ENCODE data around the gene SELENON.
A peak's percentile ranks its signal among the peaks of the same experiment; 100 is the strongest.

Gene SELENON

DNA sequence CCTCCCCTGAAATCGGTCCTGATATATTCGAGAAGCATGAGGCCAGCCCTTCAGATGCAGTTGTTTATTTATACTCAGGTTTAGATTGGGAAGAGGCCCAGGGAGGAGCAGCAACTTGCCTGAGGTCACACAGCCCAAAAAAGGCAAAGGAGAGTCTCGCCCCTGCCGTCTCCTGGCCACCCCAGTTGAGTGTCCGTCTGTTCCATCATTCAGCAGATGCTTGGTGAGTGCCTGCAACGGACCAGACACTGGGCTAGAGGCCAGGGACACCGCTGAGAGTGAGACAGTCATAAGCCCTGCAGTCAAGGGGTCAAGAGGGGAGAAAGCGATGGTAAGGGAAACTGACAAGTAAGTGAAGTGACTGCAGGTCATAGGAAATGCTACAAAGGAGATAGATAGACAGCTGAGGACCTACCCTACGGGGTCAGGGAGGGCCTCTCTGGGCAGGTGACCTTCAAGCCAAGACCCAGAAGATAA, 15.4 kb upstream of the SELENON start:
- no peak for DNase-seq (ENCODE audit: low read depth)
- no peak overlapping the region for H3K4me3 ChIP-seq (ENCODE audit: low read length)
- TF ChIP-seq, protein P1, sequence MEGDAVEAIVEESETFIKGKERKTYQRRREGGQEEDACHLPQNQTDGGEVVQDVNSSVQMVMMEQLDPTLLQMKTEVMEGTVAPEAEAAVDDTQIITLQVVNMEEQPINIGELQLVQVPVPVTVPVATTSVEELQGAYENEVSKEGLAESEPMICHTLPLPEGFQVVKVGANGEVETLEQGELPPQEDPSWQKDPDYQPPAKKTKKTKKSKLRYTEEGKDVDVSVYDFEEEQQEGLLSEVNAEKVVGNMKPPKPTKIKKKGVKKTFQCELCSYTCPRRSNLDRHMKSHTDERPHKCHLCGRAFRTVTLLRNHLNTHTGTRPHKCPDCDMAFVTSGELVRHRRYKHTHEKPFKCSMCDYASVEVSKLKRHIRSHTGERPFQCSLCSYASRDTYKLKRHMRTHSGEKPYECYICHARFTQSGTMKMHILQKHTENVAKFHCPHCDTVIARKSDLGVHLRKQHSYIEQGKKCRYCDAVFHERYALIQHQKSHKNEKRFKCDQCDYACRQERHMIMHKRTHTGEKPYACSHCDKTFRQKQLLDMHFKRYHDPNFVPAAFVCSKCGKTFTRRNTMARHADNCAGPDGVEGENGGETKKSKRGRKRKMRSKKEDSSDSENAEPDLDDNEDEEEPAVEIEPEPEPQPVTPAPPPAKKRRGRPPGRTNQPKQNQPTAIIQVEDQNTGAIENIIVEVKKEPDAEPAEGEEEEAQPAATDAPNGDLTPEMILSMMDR (IDR thresholded peaks at IDR 0.05; ENCODE audit: insufficient read depth, low read depth, low read length, missing control alignments): no peak

DNA sequence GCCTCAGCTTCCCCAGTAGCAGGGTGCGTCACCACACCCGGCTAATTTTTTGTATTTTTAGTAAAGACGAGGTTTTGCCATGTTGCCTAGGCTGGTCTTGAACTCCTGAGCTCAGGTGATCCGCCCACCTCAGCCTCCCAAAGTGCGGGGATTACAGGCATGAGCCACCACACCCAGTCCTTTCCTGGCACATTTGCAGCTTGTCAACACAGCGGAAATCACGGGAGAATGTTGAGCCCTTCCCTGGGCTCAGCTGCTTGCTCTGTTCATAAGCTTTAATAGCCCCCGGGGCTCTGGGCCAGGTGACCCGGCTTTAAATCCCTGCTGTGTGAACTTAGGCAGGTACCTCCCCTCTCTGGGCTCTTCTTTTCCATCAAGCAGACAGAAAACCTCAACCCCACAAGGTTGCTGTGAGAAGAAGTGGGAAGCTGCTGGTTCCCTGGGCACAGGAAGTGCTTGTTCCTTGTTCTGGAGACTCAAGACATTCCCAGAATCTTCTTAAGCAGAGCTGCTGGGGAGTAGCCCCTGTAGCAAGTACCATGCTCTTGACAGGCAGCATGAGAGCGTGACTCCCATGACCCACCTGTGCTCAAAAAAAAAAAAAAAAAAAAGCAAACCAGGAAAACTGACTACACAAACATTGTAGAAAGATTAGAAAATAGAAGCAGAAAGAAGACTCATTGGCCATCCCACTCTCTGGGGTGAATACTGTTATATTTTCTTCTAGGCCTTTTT, 14.5 kb upstream of the SELENON start:
- DNase-seq (ENCODE audit: low read depth): no peak
- TF ChIP-seq, protein P1 (IDR thresholded peaks at IDR 0.05; ENCODE audit: insufficient read depth, low read depth, low read length, missing control alignments): no peak
- H3K4me3 ChIP-seq (ENCODE audit: low read length): no peak overlapping the region

DNA sequence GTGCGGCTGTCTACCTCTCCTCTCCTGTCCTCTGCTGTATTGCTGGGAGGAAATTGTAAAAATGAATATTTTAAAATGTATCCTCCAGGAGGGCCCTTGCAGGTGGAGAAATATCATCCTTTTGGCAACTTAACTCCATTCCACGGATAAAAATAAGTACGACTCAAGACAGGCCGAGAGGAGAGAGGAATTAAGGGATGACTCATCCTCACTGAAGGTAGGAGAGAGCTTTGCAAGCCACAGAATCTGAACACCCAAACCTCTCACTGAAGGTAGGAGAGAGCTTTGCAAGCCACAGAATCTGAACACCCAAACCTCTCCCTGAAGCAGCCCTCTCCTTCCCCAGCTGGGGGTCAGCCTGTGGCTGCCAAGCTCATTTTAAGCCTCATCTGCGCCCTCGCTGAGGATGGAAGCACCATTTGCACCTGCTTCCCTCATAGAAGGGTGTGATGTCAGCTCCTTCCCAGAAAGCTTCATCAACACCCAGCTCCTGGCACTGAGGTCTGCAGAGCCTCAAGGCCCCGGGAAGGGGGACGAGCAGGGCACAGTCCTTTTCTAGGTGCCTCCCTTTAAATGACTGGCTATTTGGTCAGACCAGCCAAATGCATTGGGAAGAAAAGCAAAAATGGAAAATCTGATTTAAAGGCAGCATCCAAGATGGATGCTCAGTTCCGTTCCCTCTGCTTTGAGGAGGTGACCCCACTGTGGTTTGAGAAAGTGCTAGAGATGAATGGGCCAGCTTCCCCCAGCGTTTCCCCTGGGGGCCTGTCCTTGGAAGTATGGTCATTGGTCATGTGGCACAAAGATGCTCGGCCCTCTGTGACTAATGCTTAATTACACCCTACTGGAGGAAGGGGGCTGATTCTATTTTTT, 12.9 kb upstream of the SELENON start:
- TF ChIP-seq, protein P1 (IDR thresholded peaks at IDR 0.05; ENCODE audit: insufficient read depth, low read depth, low read length, missing control alignments): no peak
- no peak overlapping the region for H3K4me3 ChIP-seq (ENCODE audit: low read length)
- DNase-seq (ENCODE audit: low read depth): peak; percentile 32

DNA sequence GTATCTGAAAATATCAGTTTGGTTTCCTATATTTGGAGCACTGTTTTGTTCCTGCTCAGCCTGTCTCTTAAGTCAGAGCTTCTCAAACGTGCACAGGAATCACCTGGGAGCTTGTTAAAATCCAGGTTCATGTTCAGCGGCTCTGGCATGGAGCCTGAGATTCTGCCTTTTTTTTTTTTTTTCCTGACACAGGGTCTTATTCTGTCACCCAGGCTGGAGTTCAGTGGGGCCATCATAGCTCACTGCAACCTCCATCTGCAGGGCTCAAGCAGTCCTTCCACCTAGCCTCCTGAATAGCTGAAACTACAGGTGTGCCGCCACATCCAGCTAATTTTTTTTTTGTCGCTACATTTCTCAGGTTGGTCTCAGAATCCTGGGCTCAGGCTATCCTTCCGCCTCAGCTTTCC, 12.2 kb upstream of the SELENON start:
- no peak overlapping the region for H3K4me3 ChIP-seq (ENCODE audit: low read length)
- DNase-seq (ENCODE audit: low read depth): no peak
- TF ChIP-seq, protein P1 (IDR thresholded peaks at IDR 0.05; ENCODE audit: insufficient read depth, low read depth, low read length, missing control alignments): no peak

- TF ChIP-seq, protein P1 (IDR thresholded peaks at IDR 0.05; ENCODE audit: insufficient read depth, low read depth, low read length, missing control alignments): no peak
- no peak for DNase-seq (ENCODE audit: low read depth)
- no peak overlapping the region for H3K4me3 ChIP-seq (ENCODE audit: low read length)
Measured at GRCh38 chr1:25790472-25790871, 9.5 kb upstream of the SELENON start.

DNA sequence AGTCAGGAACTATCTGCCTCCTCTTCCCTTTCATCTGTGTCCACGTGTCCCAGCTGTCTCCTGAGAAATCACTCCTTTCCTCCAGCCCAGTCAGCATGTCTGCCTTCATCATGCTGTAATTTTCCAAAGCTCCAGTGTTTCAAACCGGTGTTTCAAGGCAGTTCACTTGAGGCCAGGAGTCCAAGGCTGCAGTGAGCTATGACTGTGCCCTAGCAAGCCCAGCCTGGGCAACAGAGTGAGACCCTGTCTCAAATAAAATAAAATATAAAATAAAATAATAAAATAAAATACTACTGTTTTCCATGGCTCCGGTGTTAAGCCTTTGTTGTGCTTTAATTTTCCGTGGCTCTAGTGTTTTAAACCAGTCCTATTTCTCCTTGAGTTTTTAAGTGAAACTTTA, 7.9 kb upstream of the SELENON start:
- DNase-seq (ENCODE audit: low read depth): no peak
- H3K4me3 ChIP-seq (ENCODE audit: low read length): no peak overlapping the region
- TF ChIP-seq, protein P1 (IDR thresholded peaks at IDR 0.05; ENCODE audit: insufficient read depth, low read depth, low read length, missing control alignments): no peak
